Measurements from ENCODE around the gene ITIH5.

GRCh38 chr10:7618461-7618860 is 48.3 kb downstream of the ITIH5 start:
- TF ChIP-seq CTCF (conservative IDR thresholded peaks at IDR 0.05; ENCODE audit: low read length) (no peak), EZH2phosphoT487 (IDR thresholded peaks at IDR 0.05; ENCODE audit: borderline replicate concordance) (no peak)
